HepG2 (cell line): ENCODE results near the gene GAL3ST3. TPM values are rescaled to one million over a fixed set of nuclear protein-coding genes. Genes with fewer than 3 reads are reported as not detected.

Experiments
- ARID4A ChIP-seq: sonication (generic); formaldehyde crosslinking; IDR thresholded peaks from 2 replicates; pipeline ENCODE4 v1.5.0; 2020; ENCODE audit warnings: mild to moderate bottlenecking, missing genetic modification reagents, borderline replicate concordance
- FOXP4 ChIP-seq: sonication (generic); formaldehyde crosslinking; IDR thresholded peaks from 2 replicates; pipeline ENCODE4 v1.4.0; 2020; ENCODE audit warnings: missing genetic modification reagents
- GLI4 ChIP-seq: sonication (generic); formaldehyde crosslinking; IDR thresholded peaks from 2 replicates; pipeline ENCODE4 v1.5.1; 2020; ENCODE audit warnings: missing genetic modification reagents, mild to moderate bottlenecking, moderate library complexity, borderline replicate concordance
- HOXA3 ChIP-seq: sonication (generic); formaldehyde crosslinking; IDR thresholded peaks from 2 replicates; pipeline ENCODE4 v1.5.0; 2020; ENCODE audit warnings: missing genetic modification reagents
- JUN ChIP-seq: sonication (generic); formaldehyde crosslinking; IDR thresholded peaks from 2 replicates; pipeline ENCODE4 v1.4.0; 2020; ENCODE audit warnings: mild to moderate bottlenecking, missing genetic modification reagents
- KDM3A ChIP-seq: IDR thresholded peaks from 2 replicates; pipeline ENCODE4 v1.6.1; 2018; ENCODE audit warnings: low read depth, missing compliant biosample characterization
- MIXL1 ChIP-seq: IDR thresholded peaks from 2 replicates; pipeline ENCODE4 v1.6.1; 2016
- PRDM15 ChIP-seq: sonication (generic); formaldehyde crosslinking; IDR thresholded peaks from 2 replicates; pipeline ENCODE4 v1.4.0; 2020; ENCODE audit warnings: missing genetic modification reagents
- RBAK ChIP-seq: sonication (generic); formaldehyde crosslinking; IDR thresholded peaks from 2 replicates; pipeline ENCODE4 v1.5.1; 2020; ENCODE audit warnings: mild to moderate bottlenecking, missing genetic modification reagents
- RFX5 ChIP-seq: IDR thresholded peaks from 2 replicates; pipeline ENCODE4 v1.6.1; 2011; ENCODE audit warnings: low read depth, low read length, improper control_type of control experiment
- RNF219 ChIP-seq: sonication (generic); formaldehyde crosslinking; IDR thresholded peaks from 2 replicates; pipeline ENCODE4 v1.5.0; 2020; ENCODE audit warnings: mild to moderate bottlenecking, missing genetic modification reagents
- RXRA ChIP-seq: sonication (generic); formaldehyde crosslinking; IDR thresholded peaks from 2 replicates; pipeline ENCODE4 v1.5.1; 2020; ENCODE audit warnings: missing genetic modification reagents
- TEAD3 ChIP-seq: optimal IDR thresholded peaks from 2 replicates; pipeline ENCODE3; 2016; ENCODE audit warnings: borderline replicate concordance
- TSC22D2 ChIP-seq: sonication (generic); formaldehyde crosslinking; IDR thresholded peaks from 2 replicates; pipeline ENCODE4 v1.5.1; 2020; ENCODE audit warnings: missing genetic modification reagents, mild to moderate bottlenecking, borderline replicate concordance
- ZNF350 ChIP-seq: sonication (generic); formaldehyde crosslinking; IDR thresholded peaks from 2 replicates; pipeline ENCODE4 v1.4.0; 2020; ENCODE audit warnings: mild to moderate bottlenecking, low read depth, missing genetic modification reagents, borderline replicate concordance
- ZNF703 ChIP-seq: sonication (generic); formaldehyde crosslinking; IDR thresholded peaks from 2 replicates; pipeline ENCODE4 v1.5.1; 2020; ENCODE audit warnings: missing genetic modification reagents, mild to moderate bottlenecking, moderate library complexity, borderline replicate concordance
- polyA plus RNA-seq, 8 experiments: library from polyadenylated mRNA; depleted of rRNA in 3 of 8; stranded (reverse) in 7 of 8; unstranded in 1 of 8; fragments of >200 nt; fragmentation: Illumina TruSeq in 4 of 8; extraction: Trizol in 4 of 8; gene quantifications; 2 replicates each; pipeline versions ENCODE4 v1.2.1 to v1.2.3, GENCODE V29; 2011 to 2016; ENCODE audit warnings: low read depth in 4 of 8, missing spikeins in 1 of 8, mixed read lengths in 1 of 8; ENCODE audit not compliant: insufficient read depth in 1 of 8
- total RNA-seq, 5 experiments: library from RNA; depleted of rRNA; stranded (reverse); fragments of >200 nt; fragmentation: Illumina TruSeq; extraction: Trizol; gene quantifications; 2 replicates each; pipeline ENCODE4 v1.2.3, GENCODE V29; 2016; ENCODE audit warnings: low read depth in 1 of 5

GAL3ST3 gene
- total and polyA plus RNA-seq, 2 of the 13 experiments (the other 11 are each of a cell fraction or from before 2014, with no cell fraction given), result not detected

- TF ChIP-seq HOXA3 (CRISPR knock-in tag) (peak; percentile 52; the same call in 1 of the 2 replicates), RFX5 (no peak), FOXP4 (CRISPR knock-in tag) (0 out of 2 replicates have a peak, but pooled peaks have one; percentile 16), ZNF703 (CRISPR knock-in tag) (no peak), RBAK (CRISPR knock-in tag) (no peak), ZNF350 (CRISPR knock-in tag) (peak; percentile 34; the same call in 1 of the 2 replicates), PRDM15 (peak; percentile 41; the same call in 1 of the 2 replicates), RXRA (peak; percentile 35; the same call in 1 of the 2 replicates), ARID4A (CRISPR knock-in tag) (peak; percentile 47; the same call in 1 of the 2 replicates), GLI4 (CRISPR knock-in tag) (0 out of 2 replicates have a peak, but pooled peaks have one; percentile 45), TSC22D2 (no peak), JUN (CRISPR knock-in tag) (no peak), RNF219 (CRISPR knock-in tag) (no peak), KDM3A (CRISPR knock-in tag) (0 out of 2 replicates have a peak, but pooled peaks have one; percentile 64), MIXL1 (CRISPR knock-in tag) (no peak), TEAD3 (peak; percentile 54)
Measured at GRCh38 chr11:66022401-66023185, 26.4 kb downstream of the GAL3ST3 start (continued).
